ENCODE measurements around the gene IKZF3.

DNA sequence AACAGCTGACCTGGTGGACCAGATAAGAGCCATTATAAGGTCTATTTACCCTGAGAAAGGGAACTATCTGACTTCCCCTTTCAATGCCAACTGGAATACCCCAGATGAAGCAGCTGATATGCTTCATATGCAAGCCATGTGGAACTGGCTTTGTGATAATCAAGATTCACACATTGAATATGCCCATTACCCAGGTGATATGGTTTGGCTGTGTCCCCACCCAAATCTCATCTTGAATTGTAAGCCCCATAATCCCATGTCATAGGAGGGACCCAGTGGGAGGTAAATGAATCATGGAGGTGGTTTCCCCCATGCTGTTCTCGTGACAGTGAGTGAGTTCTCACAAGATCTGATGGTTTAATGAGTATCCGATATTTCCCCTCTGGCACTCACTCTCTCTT, 42.1 kb downstream of the IKZF3 start:
- TF ChIP-seq GATA2 (IDR thresholded peaks at IDR 0.05; ENCODE audit: low read depth, low read length) (no peak), GATA3 (IDR thresholded peaks at IDR 0.05; ENCODE audit: low read depth, low read length) (no peak)
